GM12878 (cell line): ENCODE measurements around the gene PNPLA4. TPM values are rescaled to one million over a fixed set of nuclear protein-coding genes. Genes with fewer than 3 reads are reported as not detected.

Experiments
- ATAC-seq: fragments of 200-7000 bp; cut with Tn5 transposase; 3 replicates; pipeline ENCODE4 v1.9.1; 2020; ENCODE audit warnings: mild to moderate bottlenecking, moderate library complexity
- BruUV-seq: library from RNA; stranded (reverse); fragments of 400-500 nt; replicated peaks from 2 replicates; lab custom pipeline; 2021; lab: Mats Ljungman, UMichigan
- CTCF ChIA-PET: fragments of 300-600 bp; sonication (Branson Sonifier 250); formaldehyde crosslinking; extraction: SDS; loops from one replicate; lab custom pipeline; 2021; ENCODE audit warnings: inconsistent platforms; lab: Yijun Ruan, JAX
- POLR2A ChIA-PET: fragments of 350-600 bp; formaldehyde crosslinking; extraction: SDS; loops from one replicate; lab custom pipeline; 2021; ENCODE audit warnings: inconsistent platforms; lab: Charles Lee
- RAD21 ChIA-PET: fragments of 300-600 bp; sonication (Branson Sonifier 250); formaldehyde crosslinking; loops from one replicate; lab custom pipeline; 2023; ENCODE audit warnings: antibody characterized with exemption; ENCODE audit not compliant: unreplicated experiment; lab: Charles Lee
- SMC1A ChIA-PET: fragments of 300-600 bp; sonication (Branson Sonifier 250); formaldehyde crosslinking; loops from one replicate; lab custom pipeline; 2023; ENCODE audit not compliant: unreplicated experiment, uncharacterized antibody; lab: Charles Lee
- DNase-seq: peaks from one replicate; pipeline ENCODE4 v3.0.0-alpha.2; 2011; ENCODE audit warnings: low read depth, low spot score
- FAIRE-seq: peaks from 3 replicates; lab custom pipeline; 2011; peaks lifted over from hg19 to GRCh38; lab: Jason Lieb, UNC
- H2AFZ ChIP-seq: 2 replicates; pipeline ENCODE4 v1.6.0; 2011; ENCODE audit warnings: low read depth, low read length, control low read depth; ENCODE audit not compliant: control insufficient read depth
- H3K27ac ChIP-seq: 2 replicates; pipeline ENCODE4 v1.5.1; 2011; ENCODE audit warnings: control low read depth; ENCODE audit not compliant: control insufficient read depth, insufficient read depth
- H3K27me3 ChIP-seq, 2 experiments: replicated peaks in 1 of 2; 2 replicates each; pipeline versions ENCODE4 v1.6.0 to v1.6.1; 2011; ENCODE audit warnings: low read length in 1 of 2; ENCODE audit not compliant: control insufficient read depth in 2 of 2, insufficient read depth in 2 of 2
- H3K36me3 ChIP-seq, 2 experiments: 2 replicates each; pipeline ENCODE4 v1.5.1; 2011; ENCODE audit warnings: low read length in 1 of 2; ENCODE audit not compliant: control insufficient read depth in 2 of 2, insufficient read depth in 2 of 2
- H3K4me1 ChIP-seq: 2 replicates; pipeline ENCODE4 v1.6.1; 2011; ENCODE audit warnings: mild to moderate bottlenecking, low read length, moderate library complexity, mixed read lengths; ENCODE audit not compliant: control insufficient read depth, insufficient read depth
- H3K4me2 ChIP-seq: 2 replicates; pipeline ENCODE4 v1.6.0; 2011; ENCODE audit warnings: control low read depth; ENCODE audit not compliant: control insufficient read depth, insufficient read depth
- H3K4me3 ChIP-seq: fragments of 200-600 bp; sonication (generic); 2 replicates; pipeline ENCODE4 v1.5.1; 2016
- H3K79me2 ChIP-seq: 2 replicates; pipeline ENCODE4 v1.6.0; 2011; ENCODE audit warnings: low read length; ENCODE audit not compliant: control insufficient read depth, insufficient read depth
- H3K9ac ChIP-seq: 2 replicates; pipeline ENCODE4 v1.8.0; 2011; ENCODE audit warnings: low read length, control low read depth, mixed read lengths; ENCODE audit not compliant: control insufficient read depth, insufficient read depth
- H3K9me3 ChIP-seq: replicated peaks from 3 replicates; pipeline ENCODE4 v1.5.1; 2011; ENCODE audit warnings: mild to moderate bottlenecking, low read length; ENCODE audit not compliant: control insufficient read depth, insufficient read depth
- H4K20me1 ChIP-seq: 2 replicates; pipeline ENCODE4 v1.6.0; 2011; ENCODE audit not compliant: control insufficient read depth, insufficient read depth
- ATF3 ChIP-seq: IDR thresholded peaks from 2 replicates; pipeline ENCODE4 v1.6.1; 2011; ENCODE audit warnings: low read depth, mild to moderate bottlenecking, low read length, moderate library complexity, borderline replicate concordance; ENCODE audit errors: extremely low read depth
- BMI1 ChIP-seq: fragments of 450-650 bp; IDR thresholded peaks from 2 replicates; pipeline ENCODE4 v1.6.1; 2016; ENCODE audit warnings: mild to moderate bottlenecking, moderate library complexity, borderline replicate concordance
- CEBPB ChIP-seq, 2 experiments: fragments of 150-350 bp in 1 of 2; IDR thresholded peaks; 2 replicates each; pipeline ENCODE4 v1.6.1; 2012 to 2014; ENCODE audit warnings: low read depth in 2 of 2, low read length in 2 of 2, borderline replicate concordance in 1 of 2, inconsistent platforms in 1 of 2
- ETV6 ChIP-seq, 2 experiments: fragments of 450-650 bp in 1 of 2; IDR thresholded peaks in 1 of 2; conservative IDR thresholded peaks in 1 of 2; 2 replicates each; pipeline ENCODE4 v1.6.1; 2014; ENCODE audit warnings: antibody characterized with exemption in 1 of 2, borderline replicate concordance in 1 of 2, low read depth in 1 of 2, mild to moderate bottlenecking in 1 of 2, moderate library complexity in 1 of 2
- EZH2 ChIP-seq: IDR thresholded peaks from 2 replicates; pipeline ENCODE4 v1.6.1; 2012; ENCODE audit warnings: low read depth, mild to moderate bottlenecking, control low read depth, inconsistent platforms, low read length, borderline replicate concordance; ENCODE audit not compliant: control insufficient read depth
- FOXK2 ChIP-seq: fragments of 450-650 bp; IDR thresholded peaks from 2 replicates; pipeline ENCODE4 v1.6.1; 2017; ENCODE audit warnings: mild to moderate bottlenecking, moderate library complexity
- FOXM1 ChIP-seq: IDR thresholded peaks from 2 replicates; pipeline ENCODE4 v1.6.1; 2012; ENCODE audit warnings: low read depth, mild to moderate bottlenecking, inconsistent platforms, low read length, moderate library complexity
- HCFC1 ChIP-seq: fragments of 150-350 bp; IDR thresholded peaks from 2 replicates; pipeline ENCODE4 v1.6.1; 2014; ENCODE audit warnings: low read length
- IKZF1 ChIP-seq: fragments of 450-650 bp; conservative IDR thresholded peaks from 2 replicates; pipeline ENCODE4 v1.6.1; 2017; ENCODE audit warnings: antibody characterized with exemption, mild to moderate bottlenecking
- IKZF2 ChIP-seq, 2 experiments: fragments of 450-650 bp; IDR thresholded peaks; 2 replicates each; pipeline ENCODE4 v1.6.1; 2017; ENCODE audit warnings: mild to moderate bottlenecking in 2 of 2, moderate library complexity in 2 of 2
- LARP7 ChIP-seq: fragments of 450-650 bp; IDR thresholded peaks from 2 replicates; pipeline ENCODE4 v1.6.1; 2017; ENCODE audit warnings: mild to moderate bottlenecking
- MYC ChIP-seq: IDR thresholded peaks from 2 replicates; pipeline ENCODE4 v1.6.1; 2011; ENCODE audit warnings: mild to moderate bottlenecking, low read length, moderate library complexity, inconsistent platforms; ENCODE audit not compliant: insufficient read depth, insufficient replicate concordance, insufficient read length, severe bottlenecking
- RUNX3 ChIP-seq: IDR thresholded peaks from 2 replicates; pipeline ENCODE4 v1.6.1; 2012; ENCODE audit warnings: low read length, inconsistent platforms
- SKIL ChIP-seq: fragments of 450-650 bp; IDR thresholded peaks from 2 replicates; pipeline ENCODE4 v1.6.1; 2017; ENCODE audit warnings: mild to moderate bottlenecking, low read depth, inconsistent platforms; ENCODE audit not compliant: poor library complexity, severe bottlenecking
- SMAD1 ChIP-seq: fragments of 450-650 bp; IDR thresholded peaks from 2 replicates; pipeline ENCODE4 v1.6.1; 2018; ENCODE audit warnings: mild to moderate bottlenecking, low read depth; ENCODE audit not compliant: partially characterized antibody
- WRNIP1 ChIP-seq: IDR thresholded peaks from 2 replicates; pipeline ENCODE4 v1.6.1; 2011; ENCODE audit warnings: low read depth, low read length, improper control_type of control experiment, borderline replicate concordance
- ZBED1 ChIP-seq: IDR thresholded peaks from 2 replicates; pipeline ENCODE4 v1.6.1; 2016; ENCODE audit warnings: borderline replicate concordance
- ZNF207 ChIP-seq: fragments of 450-650 bp; IDR thresholded peaks from 2 replicates; pipeline ENCODE4 v1.6.1; 2014; ENCODE audit warnings: antibody characterized with exemption, mild to moderate bottlenecking, borderline replicate concordance
- ZNF384 ChIP-seq: IDR thresholded peaks from 2 replicates; pipeline ENCODE4 v1.6.1; 2012; ENCODE audit warnings: low read depth, mild to moderate bottlenecking, low read length, improper control_type of control experiment, borderline replicate concordance
- WGBS: methylation state at CpG from one replicate; pipeline ENCODE4 v1.1.6; 2016; ENCODE audit warnings: low lambda C conversion rate; ENCODE audit not compliant: insufficient replicate concordance, insufficient coverage; ENCODE audit errors: missing lambda C conversion rate; 5-methylcytosine and 5-hydroxymethylcytosine counted together
- in situ Hi-C: fragments of 300-500 bp; cut with MboI; formaldehyde crosslinking; loops from 9 replicates; pipeline ENCODE4 v1.14.3; 2018; ENCODE audit warnings: mixed read lengths
- intact Hi-C: fragments of 100-400 bp; cut with micrococcal nuclease; formaldehyde crosslinking; loops from one replicate; pipeline ENCODE4 v1.14.2; 2022; ENCODE audit not compliant: unreplicated experiment
- polyA plus RNA-seq, 11 experiments: library from polyadenylated mRNA; depleted of rRNA in 4 of 11; unstranded in 6 of 11; stranded (reverse) in 5 of 11; fragments of >200 nt; fragmentation: Nextera tagmentation in 4 of 11; fragmentation: Illumina TruSeq in 1 of 11; extraction: Ambion mirVana in 4 of 11; extraction: Trizol in 1 of 11; gene quantifications; 1 replicate in 1 of 11; 2 replicates in 10 of 11; pipeline versions ENCODE4 v1.2.1 to v1.2.3, GENCODE V29; 2011 to 2016; ENCODE audit warnings: inconsistent platforms in 2 of 11, missing spikeins in 2 of 11, low read depth in 1 of 11
- total RNA-seq, 4 experiments: library from RNA; depleted of rRNA in 3 of 4; stranded (reverse); fragments of >200 nt in 3 of 4; fragmentation: Illumina TruSeq in 1 of 4; extraction: Trizol in 1 of 4; gene quantifications; 2 replicates each; pipeline versions ENCODE4 v1.2.1 to v1.2.3, GENCODE V29; 2013 to 2021

The PNPLA4 gene
- total and polyA plus RNA-seq, 10 of the 15 experiments (the other 5 are each of a cell fraction or from before 2014, with no cell fraction given), result 18.0 to 53.0 (median 33.6) TPM

- Histone ChIP-seq H3K36me3 (no peaks in the 10 kb centered on the region), H3K4me3 (no peak overlapping the region), H3K27me3 (no peaks in the 10 kb centered on the region), H4K20me1 (no peaks in the 10 kb centered on the region), H3K9ac (no peak overlapping the region), H3K79me2 (no peaks in the 10 kb centered on the region), H3K4me1 (no peaks in the 10 kb centered on the region), H3K4me2 (no peak overlapping the region), H3K9me3 (peaks cover 2% of the 10 kb centered on the region; the same call in 1 of the 3 replicates), H3K27ac (no peak overlapping the region), H2AFZ (no peak overlapping the region)
- ChIA-PET POLR2A (no interaction called here), SMC1A (no interaction called here), RAD21 (no interaction called here), CTCF (no interaction called here)
- TF ChIP-seq EZH2, result no peak
- no peak for TF ChIP-seq LARP7
- no peak for TF ChIP-seq HCFC1
- TF ChIP-seq ETV6 (conservative IDR thresholded peaks at IDR 0.05 in 1 of 2, IDR thresholded peaks at IDR 0.05 in 1 of 2; ENCODE audit: borderline replicate concordance in 1 of 2, low read depth in 1 of 2), result no peak
- no peak for TF ChIP-seq IKZF2 (IDR thresholded peaks at IDR 0.05)
- no peak for TF ChIP-seq ZNF207
- TF ChIP-seq IKZF1, result no peak
- no peak for TF ChIP-seq ATF3
- TF ChIP-seq ZNF384, result no peak
- no peak for TF ChIP-seq BMI1
- no peak for TF ChIP-seq RUNX3
- TF ChIP-seq ZBED1, result no peak
- no peak for TF ChIP-seq SMAD1
- TF ChIP-seq FOXK2, result no peak
- no peak for TF ChIP-seq WRNIP1
- TF ChIP-seq CEBPB (IDR thresholded peaks at IDR 0.05; ENCODE audit: borderline replicate concordance in 1 of 2, low read depth in 2 of 2, low read length in 2 of 2), result no peak
- TF ChIP-seq SKIL, result no peak
- TF ChIP-seq FOXM1, result no peak
- no peak for TF ChIP-seq MYC
- in situ Hi-C loops (no loop called here), intact Hi-C loops (no loop called here)
- 54% methylated on average over 2 of the region's 2 CpGs for WGBS
- no TSS peak for BruUV-seq
- no peak for FAIRE-seq
- ATAC-seq, result no peak
- DNase-seq, result no peak
Measured at GRCh38 chrX:7972586-7972985, 45.4 kb upstream of the PNPLA4 start.
